Nephron progenitor cell (in vitro differentiated cells): Measurements from ENCODE around the gene MYO3B.

Experiments
- DNase-seq: peaks from one replicate; pipeline ENCODE4 v3.0.0; 2021
- H3K27ac Mint-ChIP-seq: 2 replicates; pipeline ENCODE4 v1.8.0; 2021; ENCODE audit warnings: mild to moderate bottlenecking, moderate library complexity, mixed read lengths
- H3K27me3 Mint-ChIP-seq: 2 replicates; pipeline ENCODE4 v1.8.0; 2021; ENCODE audit warnings: mild to moderate bottlenecking, low read depth, mixed read lengths; ENCODE audit not compliant: poor library complexity
- H3K36me3 Mint-ChIP-seq: 2 replicates; pipeline ENCODE4 v1.8.0; 2021; ENCODE audit warnings: low read depth, mixed read lengths
- H3K4me1 Mint-ChIP-seq: 2 replicates; pipeline ENCODE4 v1.8.0; 2021; ENCODE audit warnings: mixed read lengths
- H3K4me3 Mint-ChIP-seq: 2 replicates; pipeline ENCODE4 v1.8.0; 2021; ENCODE audit warnings: mild to moderate bottlenecking, moderate library complexity, mixed read lengths
- H3K9me3 Mint-ChIP-seq: 2 replicates; pipeline ENCODE4 v1.8.0; 2021; ENCODE audit warnings: mild to moderate bottlenecking, moderate library complexity, mixed read lengths
- CTCF ChIP-seq: fragments of 200-600 bp; sonication (generic); IDR thresholded peaks from 2 replicates; pipeline ENCODE4 v1.5.0; 2021; ENCODE audit warnings: antibody characterized with exemption

MYO3B gene

DNA sequence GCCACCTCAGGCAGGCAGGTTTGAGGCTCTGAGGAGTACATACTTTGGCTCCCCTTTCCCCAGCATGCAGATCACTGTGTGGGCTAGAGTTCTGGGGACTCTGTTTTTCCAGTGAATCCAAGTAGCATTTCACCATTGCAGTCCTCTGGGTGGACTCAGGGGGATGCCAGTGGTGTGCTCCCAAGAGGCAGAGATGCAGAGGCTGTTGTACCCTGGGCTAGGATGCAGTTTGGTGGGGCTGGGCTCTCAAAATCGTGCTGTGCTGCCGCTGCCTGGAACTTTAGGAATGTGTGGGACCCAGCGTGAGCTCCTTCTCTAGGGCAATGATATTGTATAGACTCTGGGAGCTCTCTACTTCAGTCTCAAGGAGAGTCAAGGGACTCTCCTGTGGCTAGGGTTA, 104.9 kb downstream of the MYO3B start:
- Mint-ChIP-seq H3K27ac (no peak overlapping the region), H3K4me3 (no peak overlapping the region), H3K4me1 (no peaks in the 10 kb centered on the region), H3K9me3 (peaks cover 29% of the 10 kb centered on the region), H3K27me3 (peaks cover 6% of the 10 kb centered on the region), H3K36me3 (no peaks in the 10 kb centered on the region)
- DNase-seq: no peak
- TF ChIP-seq CTCF: no peak

- no peak for TF ChIP-seq CTCF
- Mint-ChIP-seq H3K27ac (no peak overlapping the region), H3K4me1 (no peaks in the 10 kb centered on the region), H3K27me3 (peaks cover 4% of the 10 kb centered on the region), H3K9me3 (peaks cover 33% of the 10 kb centered on the region), H3K36me3 (no peaks in the 10 kb centered on the region), H3K4me3 (no peak overlapping the region)
- DNase-seq: no peak
These were observed 106.3 kb downstream of the MYO3B start for GRCh38 chr2:170284205-170284604.

DNA sequence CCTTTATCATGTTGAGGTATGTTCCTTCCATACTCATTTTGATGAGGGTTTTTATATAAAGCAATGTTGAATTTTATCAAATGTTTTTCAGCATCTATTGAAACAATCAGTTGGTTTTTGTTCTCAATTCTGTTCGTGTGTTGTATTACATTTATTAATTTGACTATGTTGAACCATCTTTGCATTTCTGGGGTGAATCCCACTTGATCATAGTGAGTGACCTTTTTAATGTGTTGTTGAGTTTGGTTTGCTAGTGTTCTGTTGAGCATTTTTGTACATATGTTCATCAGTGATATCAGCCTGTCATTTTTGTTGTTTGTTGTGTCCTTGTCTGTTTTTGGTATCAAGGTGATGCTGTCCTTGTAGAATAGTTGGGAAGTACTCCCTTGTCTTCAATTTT, 110.9 kb downstream of the MYO3B start:
- DNase-seq: no peak
- H3K27me3 Mint-ChIP-seq: peaks cover 4% of the 10 kb centered on the region
- peaks cover 49% of the 10 kb centered on the region for H3K9me3 Mint-ChIP-seq
- TF ChIP-seq CTCF: no peak
- no peak overlapping the region for H3K27ac Mint-ChIP-seq
- H3K4me1 Mint-ChIP-seq: no peaks in the 10 kb centered on the region
- H3K4me3 Mint-ChIP-seq: no peak overlapping the region
- H3K36me3 Mint-ChIP-seq: peaks cover 9% of the 10 kb centered on the region

DNA sequence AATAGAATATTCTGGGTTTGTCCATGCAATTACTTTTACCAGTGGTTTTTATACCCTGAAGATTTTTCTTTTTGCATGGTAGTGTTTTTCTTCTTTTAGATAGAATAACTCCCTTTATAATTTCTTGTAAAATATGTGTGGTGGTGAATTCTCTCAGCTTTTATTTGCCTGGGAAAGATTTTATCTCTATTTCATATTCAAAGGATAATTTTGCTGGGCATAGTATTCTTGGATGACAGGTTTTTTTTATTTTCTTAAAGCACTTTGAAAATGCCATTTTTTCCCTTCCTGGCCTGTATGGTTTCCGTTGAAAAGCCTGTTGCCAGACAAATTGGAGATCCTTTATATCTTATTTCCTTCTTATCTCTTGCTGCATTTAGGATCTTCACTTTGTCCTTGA, 113.5 kb downstream of the MYO3B start:
- TF ChIP-seq CTCF: no peak
- DNase-seq: no peak
- H3K27ac Mint-ChIP-seq: no peak overlapping the region
- peaks cover 9% of the 10 kb centered on the region for H3K36me3 Mint-ChIP-seq
- H3K4me1 Mint-ChIP-seq: no peaks in the 10 kb centered on the region
- peaks cover 55% of the 10 kb centered on the region for H3K9me3 Mint-ChIP-seq
- no peak overlapping the region for H3K4me3 Mint-ChIP-seq
- peaks cover 4% of the 10 kb centered on the region for H3K27me3 Mint-ChIP-seq

DNA sequence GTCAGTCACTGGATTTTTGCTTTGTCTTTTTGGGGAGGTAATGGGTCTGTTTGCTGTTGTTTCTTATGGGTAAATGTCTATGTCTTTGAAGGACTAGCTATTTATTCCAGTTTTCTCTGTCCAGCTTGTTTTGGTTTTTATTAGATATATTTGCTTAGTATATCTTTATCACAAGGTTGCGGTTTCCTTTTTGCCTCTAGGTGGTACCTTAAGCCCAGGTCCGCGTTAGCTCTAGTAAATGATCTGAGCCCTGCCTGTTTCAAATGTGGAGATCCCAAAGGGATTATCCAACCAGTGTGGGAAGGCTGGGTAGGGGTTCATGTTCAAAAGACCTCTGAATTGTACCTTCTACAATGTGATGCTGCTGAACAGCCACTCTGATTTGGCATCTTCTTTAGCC, 114.5 kb downstream of the MYO3B start:
- DNase-seq: no peak
- no peak overlapping the region for H3K27ac Mint-ChIP-seq
- peaks cover 4% of the 10 kb centered on the region for H3K27me3 Mint-ChIP-seq
- peaks cover 9% of the 10 kb centered on the region for H3K36me3 Mint-ChIP-seq
- H3K4me1 Mint-ChIP-seq: no peaks in the 10 kb centered on the region
- TF ChIP-seq CTCF: no peak
- peaks cover 48% of the 10 kb centered on the region for H3K9me3 Mint-ChIP-seq
- no peak overlapping the region for H3K4me3 Mint-ChIP-seq

- Mint-ChIP-seq H3K4me1 (peaks cover 5% of the 10 kb centered on the region), H3K27me3 (peaks cover 3% of the 10 kb centered on the region), H3K36me3 (peaks cover under 1% of the 10 kb centered on the region), H3K4me3 (no peak overlapping the region), H3K9me3 (peaks cover 10% of the 10 kb centered on the region), H3K27ac (no peak overlapping the region)
- no peak for DNase-seq
- no peak for TF ChIP-seq CTCF
These were observed 119.5 kb downstream of the MYO3B start for GRCh38 chr2:170297496-170297895.
